Kidney (tissue), 14 donors: ENCODE measurements around the gene LRCOL1. TPM values are rescaled to one million over a fixed set of nuclear protein-coding genes. Genes with fewer than 3 reads are reported as not detected.

ENCODE experiments used
- DNase-seq, 5 donors: peaks; one replicate each; pipeline ENCODE4 v3.0.0-alpha.2; 2013 to 2020
- FAIRE-seq: peaks from 2 replicates; lab custom pipeline; 2012; peaks lifted over from hg19 to GRCh38; lab: Jason Lieb, UNC
- H3K27ac ChIP-seq, 2 donors: one replicate each; pipeline ENCODE4 v1.7.0; 2013; ENCODE audit warnings: low read depth in 2 of 2, low read length in 2 of 2, inconsistent platforms in 1 of 2
- H3K27me3 ChIP-seq: one replicate; pipeline ENCODE4 v1.7.1; 2013; ENCODE audit warnings: low read length, inconsistent platforms; ENCODE audit not compliant: control insufficient read depth, insufficient read depth
- H3K36me3 ChIP-seq, 3 donors: one replicate each; pipeline versions ENCODE4 v1.7.0 to v1.7.1; 2013; ENCODE audit warnings: low read length in 3 of 3, control low read depth in 1 of 3, inconsistent platforms in 1 of 3; ENCODE audit not compliant: insufficient read depth in 3 of 3, control insufficient read depth in 2 of 3
- H3K4me1 ChIP-seq, 3 donors: one replicate each; pipeline versions ENCODE4 v1.7.0 to v1.7.1; 2013; ENCODE audit warnings: low read length in 3 of 3, inconsistent platforms in 1 of 3, low read depth in 1 of 3; ENCODE audit not compliant: control insufficient read depth in 2 of 3, insufficient read depth in 2 of 3
- H3K4me3 ChIP-seq, 3 donors: one replicate each; pipeline versions ENCODE4 v1.7.0 to v1.8.1; 2013; ENCODE audit warnings: low read length in 3 of 3, control low read depth in 1 of 3, inconsistent platforms in 1 of 3
- H3K9ac ChIP-seq, 3 donors: one replicate each; pipeline versions ENCODE4 v1.7.0 to v1.7.1; 2013; ENCODE audit warnings: low read length in 3 of 3, control low read depth in 1 of 3, inconsistent platforms in 1 of 3
- H3K9me3 ChIP-seq, 3 donors: one replicate each; pipeline versions ENCODE4 v1.7.0 to v1.7.1; 2013; ENCODE audit warnings: low read length in 3 of 3, control low read depth in 1 of 3, inconsistent platforms in 1 of 3; ENCODE audit not compliant: control insufficient read depth in 2 of 3, insufficient read depth in 1 of 3
- CTCF ChIP-seq: IDR thresholded peaks from 3 replicates; pipeline ENCODE4 v1.5.1; 2012; ENCODE audit warnings: mild to moderate bottlenecking, moderate library complexity, borderline replicate concordance; ENCODE audit not compliant: insufficient read depth; ENCODE audit errors: extremely low read depth
- intact Hi-C: fragments of 100-400 bp; cut with DNase I; formaldehyde crosslinking; loops from one replicate; pipeline ENCODE4 v1.11.1; 2022
- polyA plus RNA-seq: library from polyadenylated mRNA; stranded (reverse); fragments of 350-450 nt; fragmentation: Illumina TruSeq; extraction: RNeasy Lipid Tissue Mini Kit (QIAGEN cat#74804); gene quantifications from one replicate; pipeline ENCODE4 v1.2.3, GENCODE V29; 2014; ENCODE audit warnings: low read depth, low replicate concordance; ENCODE audit not compliant: insufficient read depth
- total RNA-seq: library from RNA; stranded (reverse); fragmentation: NEBNext Ultra II Directional; extraction: Animal tissue kit (Norgen Biotek cat#: 25700); gene quantifications from one replicate; pipeline ENCODE4 v1.2.1, GENCODE V29; 2021
- donor health status: control.
- donor health status: control.
- donor health status: control.
- donor health status: control.
- donor health status: control.
- donor health status: DM: yes; HTN: yes; CAD: no.
- donor health status: Normal renal cell carcinoma (clear cell type).

The LRCOL1 gene
- total and polyA plus RNA-seq, 2 donors from 2014 or later = 1.0 to 1.8 TPM

- Histone ChIP-seq H3K36me3 (peaks cover 10 to 37% (median 17%) of the 10 kb centered on the region in 3 donors), H3K27me3 (no peaks in the 10 kb centered on the region), H3K27ac (no peak overlapping the region), H3K4me3 (no peak overlapping the region), H3K9ac (no peak overlapping the region), H3K9me3 (no peaks in the 10 kb centered on the region), H3K4me1 (no peaks in the 10 kb centered on the region)
- no peak for DNase-seq
- TF ChIP-seq CTCF = no peak
- intact Hi-C loops = no loop called here
- FAIRE-seq = no peak
Observed at GRCh38 chr12:132658149-132658894, 47.9 kb upstream of the LRCOL1 start.

GRCh38 chr12:132657004-132657727 lies 46.8 kb upstream of the LRCOL1 start:
- H3K9me3 ChIP-seq = no peaks in the 10 kb centered on the region
- no peak overlapping the region for H3K4me3 ChIP-seq
- peaks cover 10 to 36% (median 16%) of the 10 kb centered on the region in 3 donors for H3K36me3 ChIP-seq
- no peak overlapping the region for H3K27ac ChIP-seq
- no peaks in the 10 kb centered on the region for H3K4me1 ChIP-seq
- H3K27me3 ChIP-seq = no peaks in the 10 kb centered on the region
- TF ChIP-seq CTCF = no peak
- H3K9ac ChIP-seq = no peak overlapping the region
- intact Hi-C loops = no loop called here
- DNase-seq (no peak), FAIRE-seq (no peak)

GRCh38 chr12:132653567-132654290 lies 43.3 kb upstream of the LRCOL1 start:
- H3K9ac ChIP-seq = no peak overlapping the region
- FAIRE-seq = no peak
- intact Hi-C loops = no loop called here

More at GRCh38 chr12:132653567-132654290, 43.3 kb upstream of the LRCOL1 start:
- no peak overlapping the region for H3K27ac ChIP-seq
- H3K4me1 ChIP-seq = no peaks in the 10 kb centered on the region
- H3K36me3 ChIP-seq = peaks cover 9 to 24% (median 10%) of the 10 kb centered on the region in 3 donors
- no peak for DNase-seq
- no peaks in the 10 kb centered on the region for H3K9me3 ChIP-seq
- H3K4me3 ChIP-seq = no peak overlapping the region
- no peak for TF ChIP-seq CTCF
- no peaks in the 10 kb centered on the region for H3K27me3 ChIP-seq
